Measurements from ENCODE around the gene SEMA3B. TPM values are rescaled to one million over a fixed set of nuclear protein-coding genes. Genes with fewer than 3 reads are reported as not detected.

SEMA3B gene
- total RNA-seq = 100 to 1,000 TPM in 2 of 4 donors, 10 to 100 TPM in 2; 59.5 to 423 (median 122) TPM

GRCh38 chr3:50268703-50269451 lies at the start of gene SEMA3B:
Gene SEMA3B (plus strand): TSS chr3:50269147. CDS start chr3:50269241, 94 bp downstream.
- H3K27me3 ChIP-seq = peaks cover 6% of the 10 kb centered on the region
- DNase-seq = peak; percentile 89
- H3K4me3 ChIP-seq = peak within 1 kb of the TSS; percentile 14 to 48 (median 32)
- peaks cover 58 to 87% (median 66%) of the 10 kb centered on the region in 4 donors for H3K4me1 ChIP-seq
- in situ Hi-C loops (cut with MboI; ENCODE audit: low pct_ligation_motif_present in 1 of 4, low pct_unique_long_range_greater_than_20kb in 1 of 4, low sequenced_read_pairs in 3 of 4) = no loop called here
- 28% methylated on average over 11 of the region's 21 CpGs; no CpG with 5 or more reads in 1 of the 2 donors for WGBS, 2 donors (ENCODE audit: low coverage in 1 of 2)
- H3K9me3 ChIP-seq = no peaks in the 10 kb centered on the region
- intact Hi-C loops (cut with DNase I; ENCODE audit: low total_unique reads) = no loop called here
- TF ChIP-seq EP300 (IDR thresholded peaks at IDR 0.05; ENCODE audit: low read depth) = peak; percentile 5
- TF ChIP-seq POLR2AphosphoS5 (IDR thresholded peaks at IDR 0.05) = peak; percentile 38 to 82 (median 79)
- TF ChIP-seq, protein P1, sequence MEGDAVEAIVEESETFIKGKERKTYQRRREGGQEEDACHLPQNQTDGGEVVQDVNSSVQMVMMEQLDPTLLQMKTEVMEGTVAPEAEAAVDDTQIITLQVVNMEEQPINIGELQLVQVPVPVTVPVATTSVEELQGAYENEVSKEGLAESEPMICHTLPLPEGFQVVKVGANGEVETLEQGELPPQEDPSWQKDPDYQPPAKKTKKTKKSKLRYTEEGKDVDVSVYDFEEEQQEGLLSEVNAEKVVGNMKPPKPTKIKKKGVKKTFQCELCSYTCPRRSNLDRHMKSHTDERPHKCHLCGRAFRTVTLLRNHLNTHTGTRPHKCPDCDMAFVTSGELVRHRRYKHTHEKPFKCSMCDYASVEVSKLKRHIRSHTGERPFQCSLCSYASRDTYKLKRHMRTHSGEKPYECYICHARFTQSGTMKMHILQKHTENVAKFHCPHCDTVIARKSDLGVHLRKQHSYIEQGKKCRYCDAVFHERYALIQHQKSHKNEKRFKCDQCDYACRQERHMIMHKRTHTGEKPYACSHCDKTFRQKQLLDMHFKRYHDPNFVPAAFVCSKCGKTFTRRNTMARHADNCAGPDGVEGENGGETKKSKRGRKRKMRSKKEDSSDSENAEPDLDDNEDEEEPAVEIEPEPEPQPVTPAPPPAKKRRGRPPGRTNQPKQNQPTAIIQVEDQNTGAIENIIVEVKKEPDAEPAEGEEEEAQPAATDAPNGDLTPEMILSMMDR (IDR thresholded peaks at IDR 0.05) = no peak
- peak; percentile 79 for TF ChIP-seq POLR2A (IDR thresholded peaks at IDR 0.05)
- H3K36me3 ChIP-seq = no peaks in the 10 kb centered on the region
- H3K27ac ChIP-seq = peak within 1 kb of the TSS; percentile 85 to 96 (median 88)

DNA sequence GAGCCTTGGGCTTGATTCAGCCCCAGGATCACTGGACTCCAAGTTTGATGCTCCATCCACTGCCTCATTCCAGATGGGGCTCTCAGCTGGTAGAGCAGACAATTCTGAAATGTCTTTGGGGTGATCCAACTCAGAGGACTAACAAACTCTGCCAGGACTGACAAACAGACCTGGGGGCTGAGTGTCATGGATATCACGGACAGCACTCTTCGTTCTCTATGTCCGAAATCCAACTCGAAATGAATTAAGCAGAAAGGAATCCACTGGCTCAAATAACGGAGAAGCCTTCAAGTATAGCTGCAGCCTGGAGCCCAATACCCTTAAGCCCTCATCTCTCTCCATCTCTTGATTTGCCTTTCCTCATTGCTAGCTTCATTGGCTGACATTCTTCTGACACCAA lies 49.7 kb upstream of the SEMA3B start:
- H3K4me1 ChIP-seq = no peaks in the 10 kb centered on the region
- in situ Hi-C loops (cut with MboI; ENCODE audit: low pct_ligation_motif_present in 1 of 4, low pct_unique_long_range_greater_than_20kb in 1 of 4, low sequenced_read_pairs in 3 of 4) (no loop called here), intact Hi-C loops (cut with DNase I; ENCODE audit: low total_unique reads) (no loop called here)
- H3K4me3 ChIP-seq = no peak overlapping the region
- H3K27ac ChIP-seq = no peak overlapping the region
- DNase-seq = no peak
- WGBS, 2 donors (ENCODE audit: low coverage in 1 of 2) = 88% methylated on average over 5 of the region's 5 CpGs; no CpG with 5 or more reads in 1 of the 2 donors
- no peaks in the 10 kb centered on the region for H3K36me3 ChIP-seq
- TF ChIP-seq EP300 (IDR thresholded peaks at IDR 0.05; ENCODE audit: low read depth) (no peak), POLR2A (IDR thresholded peaks at IDR 0.05) (no peak)
- H3K9me3 ChIP-seq = no peaks in the 10 kb centered on the region
- no peaks in the 10 kb centered on the region for H3K27me3 ChIP-seq

DNA sequence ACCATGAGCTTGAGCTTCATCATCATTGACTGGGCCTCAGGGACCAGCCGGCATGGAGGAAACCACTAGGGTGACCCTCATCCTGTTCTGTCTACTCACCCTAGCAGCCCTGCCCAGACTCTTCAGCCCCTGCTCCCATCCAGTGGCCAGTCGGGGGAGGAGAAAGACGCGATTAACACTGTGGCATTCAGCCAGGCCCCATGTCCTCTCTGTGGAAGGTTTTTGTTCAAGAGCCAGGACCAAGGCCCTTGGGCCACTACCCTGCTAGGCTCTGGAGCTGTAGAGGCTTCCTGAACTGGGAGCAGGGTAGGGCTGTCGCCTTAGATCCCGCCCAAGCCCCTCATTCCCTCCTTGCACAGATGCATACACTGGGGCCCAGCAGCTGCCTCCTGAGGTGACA lies 48.8 kb upstream of the SEMA3B start:
- in situ Hi-C loops (cut with MboI; ENCODE audit: low pct_ligation_motif_present in 1 of 4, low pct_unique_long_range_greater_than_20kb in 1 of 4, low sequenced_read_pairs in 3 of 4) (no loop called here), intact Hi-C loops (cut with DNase I; ENCODE audit: low total_unique reads) (no loop called here)
- H3K36me3 ChIP-seq = no peaks in the 10 kb centered on the region
- H3K4me3 ChIP-seq = no peak overlapping the region
- no peak for TF ChIP-seq POLR2A (IDR thresholded peaks at IDR 0.05)
- TF ChIP-seq POLR2AphosphoS5 (IDR thresholded peaks at IDR 0.05) = no peak
- no peak for TF ChIP-seq EP300 (IDR thresholded peaks at IDR 0.05; ENCODE audit: low read depth)
- TF ChIP-seq, protein P1 (IDR thresholded peaks at IDR 0.05) = no peak
- WGBS, 2 donors (ENCODE audit: low coverage in 1 of 2) = 82 to 100% methylated on average over 4 to 6 of the region's 6 CpGs
- DNase-seq = no peak
- no peaks in the 10 kb centered on the region for H3K4me1 ChIP-seq
- H3K27ac ChIP-seq = no peak overlapping the region
- peaks cover 4% of the 10 kb centered on the region for H3K27me3 ChIP-seq
- H3K9me3 ChIP-seq = no peaks in the 10 kb centered on the region

DNA sequence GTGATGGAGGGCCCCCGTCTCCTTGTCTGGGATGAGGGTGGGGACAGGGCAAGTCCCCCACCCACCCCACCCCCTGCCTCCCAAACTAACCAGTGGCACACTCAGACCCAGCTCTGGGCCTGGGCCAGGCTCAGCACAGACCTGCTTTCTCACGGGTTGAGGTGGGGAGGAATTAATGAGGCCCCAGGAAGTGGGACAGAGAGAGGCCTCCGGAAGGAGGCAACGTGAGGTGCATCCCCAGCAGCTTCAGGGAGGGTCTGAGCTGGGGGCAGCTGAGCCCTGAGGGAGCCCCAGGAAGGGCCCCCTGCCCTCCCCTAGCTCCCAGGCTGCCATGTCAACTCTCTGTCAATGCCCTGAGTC lies 47.9 kb upstream of the SEMA3B start:
- H3K36me3 ChIP-seq = no peaks in the 10 kb centered on the region
- TF ChIP-seq POLR2A (IDR thresholded peaks at IDR 0.05) (no peak), POLR2AphosphoS5 (IDR thresholded peaks at IDR 0.05) (no peak), EP300 (IDR thresholded peaks at IDR 0.05; ENCODE audit: low read depth) (no peak)
- TF ChIP-seq, protein P1 (IDR thresholded peaks at IDR 0.05) = no peak
- intact Hi-C loops (cut with DNase I; ENCODE audit: low total_unique reads) = no loop called here
- DNase-seq = no peak
- in situ Hi-C loops (cut with MboI; ENCODE audit: low pct_ligation_motif_present in 1 of 4, low pct_unique_long_range_greater_than_20kb in 1 of 4, low sequenced_read_pairs in 3 of 4) = no loop called here
- no peak overlapping the region for H3K27ac ChIP-seq
- 74% methylated on average over 4 of the region's 4 CpGs; no CpG with 5 or more reads in 1 of the 2 donors for WGBS, 2 donors (ENCODE audit: low coverage in 1 of 2)
- H3K4me3 ChIP-seq = no peak overlapping the region
- H3K27me3 ChIP-seq = peaks cover 7% of the 10 kb centered on the region
- H3K4me1 ChIP-seq = peaks cover 0 to 3% (median 0%) of the 10 kb centered on the region in 4 donors
- no peaks in the 10 kb centered on the region for H3K9me3 ChIP-seq
